ENCODE measurements around the gene TTLL9.

- TF ChIP-seq CTCF (IDR thresholded peaks at IDR 0.05) (no peak), POLR2A (IDR thresholded peaks at IDR 0.05) (no peak)
These were observed 97.4 kb downstream of the TTLL9 start, which contains the start of gene XKR7 for GRCh38 chr20:31967830-31968249.

All from suprapubic skin (tissue), 3 donors.